ENCODE measurements around the gene GRIP1.
"Not testable (repeated sequence)": the region's sequence is repeated elsewhere in the genome, so short reads cannot be mapped to it uniquely, and the experiment has no call there.

Gene GRIP1

DNA sequence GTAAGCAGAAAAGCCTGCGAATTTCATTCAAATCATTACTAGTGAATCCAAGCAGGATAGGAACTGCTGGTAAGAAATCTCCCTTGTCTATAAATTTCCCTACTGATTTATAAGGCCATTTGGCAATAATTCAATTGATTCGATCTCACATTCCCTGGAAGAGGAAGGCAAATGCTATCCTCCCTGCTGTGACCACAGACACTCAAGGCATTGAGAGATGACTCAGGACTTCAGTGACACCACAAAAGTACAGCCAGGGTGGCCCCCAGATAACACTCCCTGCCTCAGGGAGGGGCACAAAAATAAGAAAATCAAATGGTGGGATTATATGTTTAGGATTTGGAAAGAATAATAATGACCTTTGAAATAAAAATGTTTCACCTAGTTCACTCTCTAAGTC, 162.7 kb downstream of the GRIP1 start:
- no peak for DNase-seq

DNA sequence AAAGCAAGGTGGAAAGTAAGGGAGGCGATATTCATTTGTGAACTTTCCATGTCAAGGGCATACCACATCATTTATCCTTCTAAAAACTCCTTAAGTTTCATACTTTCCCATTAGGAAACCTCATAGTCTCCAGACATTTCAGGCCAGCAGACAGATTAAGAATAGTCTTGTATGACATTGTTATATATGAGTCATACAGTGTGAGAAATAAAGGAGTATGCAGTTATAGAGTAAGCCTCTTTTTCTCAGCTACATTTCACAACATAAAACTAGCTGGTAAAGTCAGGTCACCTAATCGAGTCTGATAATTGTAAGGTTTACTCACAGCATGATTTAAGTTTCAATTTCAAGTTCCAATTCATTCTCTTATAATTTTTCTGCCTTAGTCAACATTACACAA, 164.3 kb downstream of the GRIP1 start:
- DNase-seq: no peak

DNA sequence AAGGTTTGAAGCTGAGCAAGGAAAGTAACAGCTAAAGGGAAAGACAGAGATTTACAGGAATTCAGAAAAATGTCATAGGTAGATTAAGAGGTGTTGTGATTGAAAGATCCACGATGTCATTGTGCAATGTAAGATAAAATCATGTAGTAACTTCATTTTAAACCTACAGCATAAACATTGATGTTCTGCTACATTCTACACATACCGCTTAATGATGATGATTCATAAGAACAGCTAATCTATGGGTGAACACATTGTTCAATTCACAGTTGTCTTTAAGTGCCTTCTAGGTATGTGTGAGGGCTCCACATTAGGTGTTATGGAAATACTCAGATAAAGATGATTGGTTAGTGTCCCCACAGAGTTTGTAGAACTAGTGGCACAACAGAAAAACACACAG, 170.9 kb downstream of the GRIP1 start:
- DNase-seq: no peak

- no peak for DNase-seq
Measured at GRCh38 chr12:66503746-66504145, 175.1 kb downstream of the GRIP1 start.

- DNase-seq: no peak
Measured at GRCh38 chr12:66502911-66503310, 176.0 kb downstream of the GRIP1 start.

- no peak for DNase-seq
Measured at GRCh38 chr12:66500841-66501240, 178.0 kb downstream of the GRIP1 start.

DNA sequence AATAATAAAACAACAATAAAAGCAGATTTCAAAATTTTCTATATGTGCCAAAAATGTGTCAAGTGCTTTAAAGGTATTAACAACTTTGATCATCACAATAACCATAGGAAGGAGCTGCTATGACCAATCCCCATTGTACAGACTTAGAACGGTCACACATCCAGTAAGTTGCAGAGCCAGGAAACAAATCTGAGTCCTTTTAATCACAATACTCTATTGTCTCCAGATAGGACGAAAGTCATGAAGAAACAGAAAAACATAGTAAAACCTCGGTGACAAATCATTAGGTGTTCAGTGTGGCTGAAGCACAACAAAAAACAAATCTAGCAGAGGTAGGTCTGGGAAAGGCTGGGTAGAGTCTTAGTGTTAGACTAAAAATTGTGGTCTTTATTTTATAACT, 178.8 kb downstream of the GRIP1 start:
- DNase-seq: no peak

- DNase-seq: no peak
Measured at GRCh38 chr12:66499000-66499399, 179.9 kb downstream of the GRIP1 start.

- DNase-seq: not testable (repeated sequence)
Measured at GRCh38 chr12:66498059-66498458, 180.8 kb downstream of the GRIP1 start.

- no peak for DNase-seq
Measured at GRCh38 chr12:66497008-66497897, 181.6 kb downstream of the GRIP1 start.

GRCh38 chr12:66496595-66496994, 182.3 kb downstream of the GRIP1 start:
- no peak for DNase-seq

GRCh38 chr12:66495709-66496108, 183.2 kb downstream of the GRIP1 start:
- DNase-seq: peak; percentile 3 to 5

DNA sequence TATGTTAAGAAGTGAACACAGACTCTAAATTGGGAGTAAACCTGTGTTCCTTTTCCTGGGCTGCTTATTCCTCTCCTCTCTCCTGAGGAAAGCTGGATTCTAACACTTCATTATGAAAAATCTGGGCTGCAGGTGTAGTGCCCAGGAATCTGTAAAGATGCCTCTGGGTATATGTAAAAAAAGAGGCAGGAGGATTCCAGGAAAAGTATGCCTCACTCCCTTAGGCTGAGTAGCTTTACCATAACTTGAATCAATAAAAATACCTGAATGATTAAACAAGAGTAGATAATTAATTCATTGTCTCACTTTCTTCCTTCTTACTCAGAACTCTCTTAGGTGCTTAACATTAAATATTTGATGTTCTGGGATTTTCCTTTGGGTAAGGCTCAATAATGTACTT, 185.1 kb downstream of the GRIP1 start:
- no peak for DNase-seq

- no peak for DNase-seq
Measured at GRCh38 chr12:66491853-66492252, 187.0 kb downstream of the GRIP1 start.

GRCh38 chr12:66482351-66483203, 196.3 kb downstream of the GRIP1 start:
- DNase-seq: no peak

DNA sequence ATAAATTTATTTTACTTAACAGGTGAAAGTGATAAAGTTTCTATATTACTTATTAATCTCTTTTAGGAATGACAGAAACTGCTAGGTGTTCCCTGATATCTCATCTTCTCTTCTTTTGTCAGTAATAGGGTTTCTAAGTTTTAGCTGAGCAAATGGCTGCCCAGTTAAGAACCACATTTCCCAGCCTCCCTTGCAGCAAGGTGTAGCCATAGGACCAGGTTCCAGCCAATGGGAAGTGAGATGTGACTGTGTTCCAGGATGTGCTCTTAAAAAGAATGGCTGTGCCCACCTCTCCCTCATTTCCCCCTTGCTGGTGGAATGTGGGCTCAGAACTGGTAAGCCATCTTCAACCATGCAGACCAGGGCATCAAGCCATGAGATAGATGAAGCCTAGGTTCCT, 210.9 kb downstream of the GRIP1 start:
- no peak for DNase-seq

DNA sequence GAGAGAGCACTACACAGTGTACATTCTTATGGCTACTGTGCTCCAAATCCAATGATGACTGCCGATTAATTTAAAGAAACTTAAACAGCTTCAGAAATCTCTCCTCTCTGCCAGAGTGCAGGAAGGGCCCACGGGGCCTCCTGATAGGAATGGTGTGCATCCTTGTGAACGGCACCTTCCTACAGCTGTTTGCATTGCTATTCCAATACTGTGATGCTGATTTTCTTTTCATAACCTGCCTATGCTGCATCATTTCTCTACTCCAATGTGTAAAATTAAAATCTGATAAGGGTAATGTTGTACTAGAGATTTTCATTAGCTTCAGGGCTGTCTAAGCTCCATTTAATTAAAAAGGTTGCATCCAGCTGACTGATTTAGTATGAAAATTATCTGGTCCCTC, 217.5 kb downstream of the GRIP1 start:
- no peak for DNase-seq

- DNase-seq: no peak
Measured at GRCh38 chr12:66459944-66460482, 218.9 kb downstream of the GRIP1 start.

- DNase-seq: no peak
Measured at GRCh38 chr12:66456612-66457011, 222.3 kb downstream of the GRIP1 start.

- DNase-seq: no peak
Measured at GRCh38 chr12:66453844-66454243, 225.0 kb downstream of the GRIP1 start.

DNA sequence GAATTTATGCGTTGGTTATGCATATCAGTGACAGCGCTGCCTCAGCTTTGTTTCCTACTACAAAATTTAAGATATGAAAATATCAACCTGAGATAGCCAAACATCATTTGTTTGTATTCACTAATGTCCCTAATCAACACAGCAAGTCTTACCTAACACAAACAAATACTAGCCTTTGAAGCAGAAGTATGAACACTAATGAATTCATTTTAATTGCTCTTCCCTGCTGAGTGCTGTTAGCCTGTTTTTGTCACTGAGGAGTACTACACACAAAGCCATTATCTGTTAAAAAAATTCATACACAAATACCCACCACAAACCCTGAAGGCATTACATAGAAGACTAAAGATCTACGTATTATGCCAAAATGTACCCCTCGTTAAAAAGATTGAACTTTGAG, 225.8 kb downstream of the GRIP1 start:
- no peak for DNase-seq

GRCh38 chr12:66449531-66449930, 229.3 kb downstream of the GRIP1 start:
- DNase-seq: no peak

- DNase-seq: no peak
Measured at GRCh38 chr12:66447643-66448042, 231.2 kb downstream of the GRIP1 start.

- DNase-seq: no peak
Measured at GRCh38 chr12:66446276-66446675, 232.6 kb downstream of the GRIP1 start.
